Body of pancreas (tissue), 4 donors: ENCODE measurements around the gene BIRC2.

Source experiments
- POLR2A ChIP-seq, 3 donors: fragments of 450-650 bp; IDR thresholded peaks; one replicate each; pipeline ENCODE4 v1.6.1; 2016; ENCODE audit warnings: antibody characterized with exemption in 3 of 3, mild to moderate bottlenecking in 2 of 3
- TF ChIP-seq, protein P1 (sequence below), 7 experiments: fragments of 450-650 bp in 4 of 7; fragments of 200-600 bp in 3 of 7; sonication (generic) in 3 of 7; IDR thresholded peaks; one replicate each; pipeline ENCODE4 v1.5.1; 2016 to 2019; ENCODE audit warnings: antibody characterized with exemption in 7 of 7

DNA sequence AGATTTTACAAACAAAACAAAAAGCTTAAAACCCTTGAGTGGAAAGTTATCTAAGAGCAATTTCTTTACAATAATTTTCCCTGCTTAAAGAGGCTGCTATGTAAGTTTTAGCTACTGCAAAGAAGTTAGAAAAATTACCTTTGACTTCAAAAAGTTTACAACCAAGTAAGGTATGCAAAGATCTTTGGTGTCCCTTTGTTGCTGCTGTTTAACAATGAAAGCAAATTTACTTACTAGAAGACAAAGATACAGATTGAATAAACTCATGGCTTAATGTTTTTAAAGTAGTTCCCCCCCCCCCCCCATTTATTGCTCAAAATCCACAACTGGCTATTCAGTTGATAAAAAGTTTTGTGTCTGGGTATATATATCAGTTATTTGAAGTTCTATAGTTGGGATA is 79.6 kb downstream of the BIRC2 start:
- TF ChIP-seq, protein P1, sequence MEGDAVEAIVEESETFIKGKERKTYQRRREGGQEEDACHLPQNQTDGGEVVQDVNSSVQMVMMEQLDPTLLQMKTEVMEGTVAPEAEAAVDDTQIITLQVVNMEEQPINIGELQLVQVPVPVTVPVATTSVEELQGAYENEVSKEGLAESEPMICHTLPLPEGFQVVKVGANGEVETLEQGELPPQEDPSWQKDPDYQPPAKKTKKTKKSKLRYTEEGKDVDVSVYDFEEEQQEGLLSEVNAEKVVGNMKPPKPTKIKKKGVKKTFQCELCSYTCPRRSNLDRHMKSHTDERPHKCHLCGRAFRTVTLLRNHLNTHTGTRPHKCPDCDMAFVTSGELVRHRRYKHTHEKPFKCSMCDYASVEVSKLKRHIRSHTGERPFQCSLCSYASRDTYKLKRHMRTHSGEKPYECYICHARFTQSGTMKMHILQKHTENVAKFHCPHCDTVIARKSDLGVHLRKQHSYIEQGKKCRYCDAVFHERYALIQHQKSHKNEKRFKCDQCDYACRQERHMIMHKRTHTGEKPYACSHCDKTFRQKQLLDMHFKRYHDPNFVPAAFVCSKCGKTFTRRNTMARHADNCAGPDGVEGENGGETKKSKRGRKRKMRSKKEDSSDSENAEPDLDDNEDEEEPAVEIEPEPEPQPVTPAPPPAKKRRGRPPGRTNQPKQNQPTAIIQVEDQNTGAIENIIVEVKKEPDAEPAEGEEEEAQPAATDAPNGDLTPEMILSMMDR (IDR thresholded peaks at IDR 0.05): no peak
- no peak for TF ChIP-seq POLR2A (IDR thresholded peaks at IDR 0.05)
